Lung (tissue), 12 donors: ENCODE data around the gene GLA. TPM values are rescaled to one million over a fixed set of nuclear protein-coding genes. Genes with fewer than 3 reads are reported as not detected.

ENCODE experiments used
- ATAC-seq: fragments of 200-7000 bp; cut with Tn5 transposase; one replicate; pipeline ENCODE4 v1.9.1; 2020; ENCODE audit warnings: moderate number of reproducible peaks; ENCODE audit not compliant: insufficient read depth, low FRiP score
- DNase-seq, 3 donors: peaks; one replicate each; pipeline ENCODE4 v3.0.0-alpha.2; 2013 to 2017
- H3K27ac ChIP-seq, 2 donors: one replicate each; pipeline ENCODE4 v1.5.1; 2013; ENCODE audit warnings: mild to moderate bottlenecking in 2 of 2, moderate library complexity in 2 of 2, control low read depth in 1 of 2, inconsistent platforms in 1 of 2, low read depth in 1 of 2, low read length in 1 of 2
- H3K27me3 ChIP-seq, 3 donors: one replicate each; pipeline ENCODE4 v1.5.1; 2013; ENCODE audit warnings: low read length in 2 of 3; ENCODE audit not compliant: control insufficient read depth in 3 of 3, insufficient read depth in 3 of 3
- H3K36me3 ChIP-seq, 4 donors: one replicate each; pipeline ENCODE4 v1.5.1; 2013; ENCODE audit warnings: low read length in 4 of 4, mild to moderate bottlenecking in 1 of 4, moderate library complexity in 1 of 4; ENCODE audit not compliant: control insufficient read depth in 4 of 4, insufficient read depth in 4 of 4
- H3K4me1 ChIP-seq, 5 donors: one replicate each; pipeline ENCODE4 v1.5.1; 2013; ENCODE audit warnings: low read length in 5 of 5, mild to moderate bottlenecking in 2 of 5, moderate library complexity in 1 of 5; ENCODE audit not compliant: control insufficient read depth in 5 of 5, insufficient read depth in 5 of 5
- H3K4me3 ChIP-seq: one replicate; pipeline ENCODE4 v1.5.1; 2013; ENCODE audit warnings: mild to moderate bottlenecking, control low read depth, moderate library complexity
- H3K9ac ChIP-seq, 2 donors: one replicate each; pipeline ENCODE4 v1.5.1; 2013; ENCODE audit warnings: low read length in 2 of 2, control low read depth in 1 of 2; ENCODE audit not compliant: insufficient read depth in 1 of 2
- H3K9me3 ChIP-seq, 4 donors: one replicate each; pipeline ENCODE4 v1.5.1; 2013; ENCODE audit warnings: low read length in 3 of 4, mild to moderate bottlenecking in 1 of 4, moderate library complexity in 1 of 4; ENCODE audit not compliant: control insufficient read depth in 4 of 4, insufficient read depth in 3 of 4
- CTCF ChIP-seq: IDR thresholded peaks from 2 replicates; pipeline ENCODE4 v1.5.1; 2012; ENCODE audit warnings: mild to moderate bottlenecking; ENCODE audit errors: control extremely low read depth, extremely low read depth
- WGBS, 2 donors: extraction: QIAGEN DNeasy Blood & Tissue Kit; methylation state at CpG; one replicate each; pipeline ENCODE4 v1.1.7; 2013; 5-methylcytosine and 5-hydroxymethylcytosine counted together
- polyA plus RNA-seq, 2 donors: library from polyadenylated mRNA; stranded (reverse); fragments of 200-250 nt; gene quantifications; one replicate each; pipeline ENCODE4 v1.2.1, GENCODE V29; 2013
- total RNA-seq, 2 donors: library from RNA; depleted of rRNA in 1 of 2; stranded (reverse); fragments of >200 nt in 1 of 2; gene quantifications; one replicate each; pipeline ENCODE4 v1.2.1, GENCODE V29; 2014 to 2021
- donor health status: control.
- donor health status: control.
- donor health status: Bipolar disorder and iron deficiency.
- donor health status: healthy.
- donor health status: DM: yes; HTN: yes; CAD: no.

GLA gene
- total and polyA plus RNA-seq, 4 donors: 26.4 to 55.7 (median 47.2) TPM

DNA sequence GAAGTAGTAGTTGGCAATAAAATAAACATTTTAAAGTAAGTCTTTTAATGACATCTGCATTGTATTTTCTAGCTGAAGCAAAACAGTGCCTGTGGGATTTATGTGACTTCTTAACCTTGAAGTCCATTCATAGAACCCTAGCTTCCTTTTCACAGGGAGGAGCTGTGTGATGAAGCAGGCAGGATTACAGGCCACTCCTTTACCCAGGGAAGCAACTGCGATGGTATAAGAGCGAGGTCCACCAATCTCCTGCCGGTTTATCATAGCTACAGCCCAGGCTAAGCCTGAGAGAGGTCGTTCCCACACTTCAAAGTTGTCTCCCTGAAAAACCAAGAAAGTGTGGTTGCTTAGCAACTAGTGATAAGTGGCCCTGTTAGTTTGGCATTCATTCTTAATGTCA is 9.9 kb downstream of the GLA start:
- Histone ChIP-seq H3K4me1 (no peaks in the 10 kb centered on the region), H3K36me3 (peaks cover 0 to 2% (median under 1%) of the 10 kb centered on the region in 4 donors), H3K9me3 (no peaks in the 10 kb centered on the region), H3K27ac (no peak overlapping the region), H3K27me3 (peaks cover 0 to 5% (median 2%) of the 10 kb centered on the region in 3 donors), H3K4me3 (no peak overlapping the region), H3K9ac (no peak overlapping the region)
- DNase-seq (no peak), ATAC-seq (no peak)
- TF ChIP-seq CTCF: no peak
- WGBS, 2 donors: 45 to 46% methylated on average over 4 of the region's 4 CpGs

DNA sequence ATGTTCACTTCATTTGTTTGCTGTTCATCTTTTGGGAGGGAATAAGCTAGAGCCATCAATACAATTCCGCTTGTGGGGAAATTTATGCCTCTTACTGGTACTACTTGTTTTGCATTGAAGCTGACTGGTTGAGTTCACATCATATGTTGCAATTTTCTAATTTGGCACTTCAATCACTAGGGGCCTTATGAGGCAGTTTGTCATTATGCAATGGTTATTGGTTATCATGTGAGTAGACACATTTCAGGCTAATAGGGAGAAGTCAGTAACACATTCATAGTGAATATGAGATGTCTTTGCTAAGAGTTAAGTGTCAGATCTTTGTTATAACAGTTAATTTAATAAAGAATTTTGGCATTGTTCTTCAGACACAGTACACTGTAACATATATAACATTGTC is 11.9 kb downstream of the GLA start:
- no peak for ATAC-seq
- peaks cover 0 to 3% (median 2%) of the 10 kb centered on the region in 3 donors for H3K27me3 ChIP-seq
- WGBS, 2 donors: 20 to 72% methylated on average over 1 of the region's 1 CpG
- H3K9ac ChIP-seq: no peak overlapping the region
- TF ChIP-seq CTCF: no peak
- peaks cover 0 to 4% (median under 1%) of the 10 kb centered on the region in 4 donors for H3K36me3 ChIP-seq
- no peaks in the 10 kb centered on the region for H3K9me3 ChIP-seq
- peaks cover 0 to 9% (median 0%) of the 10 kb centered on the region in 5 donors for H3K4me1 ChIP-seq
- no peak overlapping the region for H3K4me3 ChIP-seq
- no peak overlapping the region for H3K27ac ChIP-seq
- no peak for DNase-seq

- Histone ChIP-seq H3K27me3 (peaks cover 0 to 3% (median 2%) of the 10 kb centered on the region in 3 donors), H3K9me3 (no peaks in the 10 kb centered on the region), H3K4me3 (no peak overlapping the region), H3K4me1 (peaks cover 0 to 9% (median 0%) of the 10 kb centered on the region in 5 donors), H3K27ac (no peak overlapping the region), H3K36me3 (peaks cover 0 to 4% (median under 1%) of the 10 kb centered on the region in 4 donors), H3K9ac (no peak overlapping the region)
- no peak for TF ChIP-seq CTCF
- ATAC-seq (no peak), DNase-seq (no peak)
These were observed 13.4 kb downstream of the GLA start for GRCh38 chrX:101394372-101394771.
